Right lobe of liver (tissue), 4 donors: Measurements from ENCODE around the gene LCLAT1.

Experiments used
- POLR2A ChIP-seq: fragments of 450-650 bp; IDR thresholded peaks from one replicate; pipeline ENCODE4 v1.6.1; 2017; ENCODE audit warnings: antibody characterized with exemption, mild to moderate bottlenecking
- TF ChIP-seq, protein P1 (sequence below), 4 donors: fragments of 200-600 bp in 3 of 4; fragments of 450-650 bp in 1 of 4; IDR thresholded peaks; one replicate each; pipeline versions ENCODE4 v1.5.1 to v1.8.0; 2016 to 2022; ENCODE audit warnings: antibody characterized with exemption in 4 of 4, mild to moderate bottlenecking in 2 of 4
- donor health status: DM: no; HTN: no; CAD: no.
- donor health status: DM: no; HTN: no; CAD: no.
- donor health status: DM: no; HTN: yes; CAD: no.

DNA sequence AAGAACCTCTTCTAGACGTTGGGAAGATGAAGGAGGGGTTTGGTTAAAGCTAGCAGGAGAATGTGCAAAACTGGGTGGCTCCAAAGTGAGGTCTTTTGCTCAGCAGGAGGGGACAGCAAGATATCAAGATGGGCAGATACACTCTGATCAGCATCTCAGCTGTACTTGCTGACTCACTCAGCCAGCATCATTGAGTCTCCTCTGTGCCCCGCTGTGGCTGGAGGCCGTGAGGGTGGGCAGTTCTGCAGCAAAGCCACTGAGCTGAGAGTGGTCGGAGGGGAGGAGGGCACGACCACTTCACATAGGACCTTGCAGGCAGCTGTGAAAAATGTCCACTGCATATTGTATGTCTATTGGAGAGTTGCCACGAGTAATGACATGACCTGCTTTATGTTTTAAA, 208.2 kb downstream of the LCLAT1 start:
- TF ChIP-seq, protein P1, sequence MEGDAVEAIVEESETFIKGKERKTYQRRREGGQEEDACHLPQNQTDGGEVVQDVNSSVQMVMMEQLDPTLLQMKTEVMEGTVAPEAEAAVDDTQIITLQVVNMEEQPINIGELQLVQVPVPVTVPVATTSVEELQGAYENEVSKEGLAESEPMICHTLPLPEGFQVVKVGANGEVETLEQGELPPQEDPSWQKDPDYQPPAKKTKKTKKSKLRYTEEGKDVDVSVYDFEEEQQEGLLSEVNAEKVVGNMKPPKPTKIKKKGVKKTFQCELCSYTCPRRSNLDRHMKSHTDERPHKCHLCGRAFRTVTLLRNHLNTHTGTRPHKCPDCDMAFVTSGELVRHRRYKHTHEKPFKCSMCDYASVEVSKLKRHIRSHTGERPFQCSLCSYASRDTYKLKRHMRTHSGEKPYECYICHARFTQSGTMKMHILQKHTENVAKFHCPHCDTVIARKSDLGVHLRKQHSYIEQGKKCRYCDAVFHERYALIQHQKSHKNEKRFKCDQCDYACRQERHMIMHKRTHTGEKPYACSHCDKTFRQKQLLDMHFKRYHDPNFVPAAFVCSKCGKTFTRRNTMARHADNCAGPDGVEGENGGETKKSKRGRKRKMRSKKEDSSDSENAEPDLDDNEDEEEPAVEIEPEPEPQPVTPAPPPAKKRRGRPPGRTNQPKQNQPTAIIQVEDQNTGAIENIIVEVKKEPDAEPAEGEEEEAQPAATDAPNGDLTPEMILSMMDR (IDR thresholded peaks at IDR 0.05) = no peak
- TF ChIP-seq POLR2A = no peak
